Erythroblast (primary cell): ENCODE results near the gene ASB2.

Experiments used
- DNase-seq, 2 experiments: peaks; one replicate each; lab custom pipeline; 2025; lab: John Stamatoyannopoulos, UW
- GATA1 ChIP-seq: IDR thresholded peaks from 2 replicates; pipeline ENCODE4 v1.6.1; 2011; ENCODE audit warnings: low read depth, mild to moderate bottlenecking, control low read depth, low read length, moderate library complexity
- POLR2A ChIP-seq: IDR thresholded peaks from 2 replicates; pipeline ENCODE4 v1.6.1; 2011; ENCODE audit warnings: mild to moderate bottlenecking, low read length

ASB2 gene

DNA sequence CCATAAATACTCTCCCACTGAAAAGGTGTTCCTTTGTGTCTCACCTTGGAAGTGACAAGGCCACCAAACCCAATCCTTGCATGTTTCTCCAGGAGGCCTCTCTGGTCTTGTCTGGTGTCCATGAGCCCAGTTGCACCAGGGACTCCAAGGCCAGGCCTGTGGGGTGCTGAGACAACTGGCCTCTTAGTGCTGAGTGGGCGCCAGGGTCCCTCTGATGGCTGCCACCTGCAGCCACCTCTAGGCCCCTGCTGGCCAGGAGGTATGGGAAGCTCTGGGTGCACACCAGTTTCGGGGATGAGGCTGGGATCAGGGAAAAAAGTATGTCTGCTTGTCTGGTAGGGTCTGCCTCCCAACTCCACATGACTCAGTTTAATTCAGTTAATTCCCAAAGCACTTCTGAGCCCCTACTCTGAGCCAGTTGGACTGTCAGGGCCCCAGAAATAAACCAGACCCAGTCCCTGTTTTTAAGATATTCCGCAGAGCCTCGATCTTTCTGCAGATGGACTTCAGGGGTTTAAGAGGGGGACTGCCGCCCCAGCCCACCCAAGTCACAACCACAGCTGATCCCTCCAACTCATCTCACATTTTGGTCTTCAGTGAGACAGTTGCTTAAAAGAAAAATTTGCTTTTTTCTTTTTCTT is 64.3 kb downstream of the ASB2 start:
- no peak for DNase-seq
- TF ChIP-seq POLR2A: no peak

- TF ChIP-seq GATA1 (no peak), POLR2A (no peak)
- DNase-seq: no peak
Measured at GRCh38 chr14:93909429-93910128, 66.8 kb downstream of the ASB2 start.

- DNase-seq: peak; percentile 42 to 64
- TF ChIP-seq GATA1: no peak
- TF ChIP-seq POLR2A: no peak
Measured at GRCh38 chr14:93906341-93907329, 69.7 kb downstream of the ASB2 start.

GRCh38 chr14:93905623-93906022 is 70.7 kb downstream of the ASB2 start:
- DNase-seq: no peak
- no peak for TF ChIP-seq GATA1

GRCh38 chr14:93903342-93904184 is 72.8 kb downstream of the ASB2 start:
- peak in 1 of 2 experiments; percentile 2 for DNase-seq
- TF ChIP-seq GATA1 (no peak), POLR2A (no peak)

- TF ChIP-seq POLR2A: no peak
- no peak for TF ChIP-seq GATA1
- no peak for DNase-seq
Measured at GRCh38 chr14:93902619-93903307, 73.6 kb downstream of the ASB2 start.

- no peak for TF ChIP-seq POLR2A
- no peak for TF ChIP-seq GATA1
- DNase-seq: no peak
Measured at GRCh38 chr14:93901813-93902212, 74.6 kb downstream of the ASB2 start.

DNA sequence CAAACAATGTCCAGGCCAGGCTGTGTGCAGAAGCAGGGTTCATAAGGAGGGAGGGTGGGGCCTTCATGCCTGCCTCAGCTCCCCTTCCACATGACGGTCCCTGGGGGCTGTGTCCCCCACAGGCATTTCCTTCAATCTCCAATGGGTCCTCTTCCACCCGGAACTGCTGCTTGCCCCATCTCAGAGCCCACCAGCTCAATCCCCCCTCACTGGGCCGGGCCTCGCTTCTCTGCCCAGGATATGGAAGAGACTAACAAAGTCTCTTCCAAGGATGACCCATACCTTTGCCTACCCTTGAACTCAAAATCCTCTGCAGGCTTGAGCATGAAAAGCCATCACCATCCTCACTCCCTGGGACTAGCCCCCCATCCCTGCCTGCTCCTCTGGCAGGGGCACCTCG is 77.6 kb downstream of the ASB2 start:
- TF ChIP-seq POLR2A (no peak), GATA1 (no peak)
- DNase-seq: no peak

GRCh38 chr14:93898081-93898611 is 78.2 kb downstream of the ASB2 start:
- TF ChIP-seq GATA1: no peak
- no peak for TF ChIP-seq POLR2A
- no peak for DNase-seq

- DNase-seq: no peak
- TF ChIP-seq POLR2A (no peak), GATA1 (no peak)
Measured at GRCh38 chr14:93897476-93897845, 78.9 kb downstream of the ASB2 start.

GRCh38 chr14:93895023-93895604 is 81.3 kb downstream of the ASB2 start:
- TF ChIP-seq POLR2A: no peak
- TF ChIP-seq GATA1: no peak
- no peak for DNase-seq

DNA sequence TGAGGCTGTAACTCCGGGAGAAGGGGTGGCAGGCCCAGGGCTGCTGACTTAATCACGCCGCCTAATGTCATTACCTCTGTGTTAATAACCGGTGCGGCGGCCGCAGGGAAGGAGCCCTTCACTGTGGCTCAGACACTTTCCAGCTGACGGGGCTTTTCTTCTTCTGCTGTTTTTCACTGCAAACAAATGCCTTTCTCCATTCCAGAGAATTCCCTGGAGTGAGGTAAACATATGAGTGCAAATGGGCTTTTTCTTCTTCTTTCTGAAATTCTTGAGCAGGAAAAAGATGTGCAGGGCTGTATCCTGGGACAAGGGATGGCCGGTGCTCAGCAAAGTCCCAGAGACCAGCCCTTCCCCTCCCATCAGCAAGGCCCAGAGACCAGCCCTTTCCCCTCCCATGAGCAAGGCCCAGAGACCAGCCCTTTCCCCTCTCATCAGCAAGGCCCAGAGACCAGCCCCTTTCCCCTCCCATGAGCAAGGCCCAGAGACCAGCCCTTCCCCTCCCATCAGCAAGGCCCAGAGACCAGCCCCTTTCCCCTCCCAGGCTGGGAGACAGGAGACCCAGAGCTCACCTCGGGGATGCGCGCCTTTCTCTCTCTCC is 82.6 kb downstream of the ASB2 start:
- DNase-seq: no peak
- no peak for TF ChIP-seq GATA1
- no peak for TF ChIP-seq POLR2A
